HG02798 (cell line): Measurements from ENCODE around the gene ABCC2.
A peak's percentile ranks its signal among the peaks of the same experiment; 100 is the strongest.

Experiments
- ATAC-seq: cut with Tn5 transposase; IDR thresholded peaks from one replicate; pipeline ENCODE4 v1.9.1; 2021; ENCODE audit warnings: mild to moderate bottlenecking; ENCODE audit not compliant: unreplicated experiment, poor library complexity

ABCC2 gene

GRCh38 chr10:99770408-99771045, 11.9 kb upstream of the ABCC2 start:
- ATAC-seq: no peak

GRCh38 chr10:99775850-99776249, 6.6 kb upstream of the ABCC2 start:
- no peak for ATAC-seq

- peak; percentile 57 for ATAC-seq
Observed at GRCh38 chr10:99777918-99778714, 4.3 kb upstream of the ABCC2 start.

GRCh38 chr10:99779335-99779734, 3.1 kb upstream of the ABCC2 start:
- no peak for ATAC-seq

GRCh38 chr10:99781734-99782429, 558 bp upstream of the ABCC2 start:
- no peak for ATAC-seq

GRCh38 chr10:99784016-99784726, 1.7 kb downstream of the ABCC2 start:
- no peak for ATAC-seq

GRCh38 chr10:99784727-99785441, 2.4 kb downstream of the ABCC2 start:
- ATAC-seq: no peak

GRCh38 chr10:99785646-99786045, 3.2 kb downstream of the ABCC2 start:
- no peak for ATAC-seq

GRCh38 chr10:99787311-99787710, 4.9 kb downstream of the ABCC2 start:
- ATAC-seq: no peak

- ATAC-seq: no peak
Observed at GRCh38 chr10:99787782-99788445, 5.5 kb downstream of the ABCC2 start.

- ATAC-seq: no peak
Observed at GRCh38 chr10:99788598-99789256, 6.3 kb downstream of the ABCC2 start.

GRCh38 chr10:99791831-99792230, 9.4 kb downstream of the ABCC2 start:
- no peak for ATAC-seq

- no peak for ATAC-seq
Observed at GRCh38 chr10:99793819-99794218, 11.4 kb downstream of the ABCC2 start.

- ATAC-seq: no peak
Observed at GRCh38 chr10:99796928-99797327, 14.5 kb downstream of the ABCC2 start.

- ATAC-seq: no peak
Observed at GRCh38 chr10:99798031-99798430, 15.6 kb downstream of the ABCC2 start.

GRCh38 chr10:99798920-99799319, 16.5 kb downstream of the ABCC2 start:
- ATAC-seq: no peak

- no peak for ATAC-seq
Observed at GRCh38 chr10:99799613-99800012, 17.2 kb downstream of the ABCC2 start.

GRCh38 chr10:99804471-99804870, 22.0 kb downstream of the ABCC2 start:
- no peak for ATAC-seq

GRCh38 chr10:99805190-99805589, 22.8 kb downstream of the ABCC2 start:
- ATAC-seq: no peak
